AG10803 (cell line): ENCODE data around the gene MRPS30.
"Not testable (repeated sequence)": the region's sequence is repeated elsewhere in the genome, so short reads cannot be mapped to it uniquely, and the experiment has no call there.

ENCODE experiments used
- DNase-seq: peaks from one replicate; pipeline ENCODE4 v3.0.0; 2010; ENCODE audit warnings: low read depth
- H3K4me3 ChIP-seq: 2 replicates; pipeline ENCODE4 v1.5.1; 2011; ENCODE audit warnings: mild to moderate bottlenecking, low read length, control low read depth
- CTCF ChIP-seq: conservative IDR thresholded peaks from 2 replicates; pipeline ENCODE4 v1.5.1; 2011; ENCODE audit warnings: mild to moderate bottlenecking, low read length, control low read depth, inconsistent platforms

MRPS30 gene

GRCh38 chr5:44806608-44807007 lies 2.1 kb upstream of the MRPS30 start:
- no peak for DNase-seq
- TF ChIP-seq CTCF, result no peak
- no peak overlapping the region for H3K4me3 ChIP-seq

- no peak for TF ChIP-seq CTCF
- no peak overlapping the region for H3K4me3 ChIP-seq
- DNase-seq, result no peak
Observed at GRCh38 chr5:44807269-44807668, 1.5 kb upstream of the MRPS30 start.

- TF ChIP-seq CTCF, result no peak
- peak; percentile 51 for DNase-seq
- peak overlapping the region; percentile 85 for H3K4me3 ChIP-seq
Observed at GRCh38 chr5:44809215-44809955, 638 bp downstream of the MRPS30 start.

GRCh38 chr5:44809956-44810420 lies 1.2 kb downstream of the MRPS30 start:
- DNase-seq, result no peak
- H3K4me3 ChIP-seq, result peak overlapping the region; percentile 85
- TF ChIP-seq CTCF, result no peak

DNA sequence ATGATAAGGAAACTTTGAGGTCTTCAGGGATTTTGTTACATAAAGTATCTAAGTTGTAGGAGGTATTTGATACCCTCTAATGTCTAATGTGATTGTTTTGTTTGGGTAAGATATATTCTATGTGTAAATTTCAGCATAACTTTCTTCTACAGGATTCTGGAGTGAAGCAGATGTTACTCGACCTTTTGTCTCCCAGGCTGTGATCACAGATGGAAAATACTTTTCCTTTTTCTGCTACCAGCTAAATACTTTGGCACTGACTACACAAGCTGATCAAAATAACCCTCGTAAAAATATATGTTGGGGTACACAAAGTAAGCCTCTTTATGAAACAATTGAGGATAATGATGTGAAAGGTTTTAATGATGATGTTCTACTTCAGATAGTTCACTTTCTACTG lies 6.0 kb downstream of the MRPS30 start:
- no peak for TF ChIP-seq CTCF
- no peak overlapping the region for H3K4me3 ChIP-seq
- no peak for DNase-seq

DNA sequence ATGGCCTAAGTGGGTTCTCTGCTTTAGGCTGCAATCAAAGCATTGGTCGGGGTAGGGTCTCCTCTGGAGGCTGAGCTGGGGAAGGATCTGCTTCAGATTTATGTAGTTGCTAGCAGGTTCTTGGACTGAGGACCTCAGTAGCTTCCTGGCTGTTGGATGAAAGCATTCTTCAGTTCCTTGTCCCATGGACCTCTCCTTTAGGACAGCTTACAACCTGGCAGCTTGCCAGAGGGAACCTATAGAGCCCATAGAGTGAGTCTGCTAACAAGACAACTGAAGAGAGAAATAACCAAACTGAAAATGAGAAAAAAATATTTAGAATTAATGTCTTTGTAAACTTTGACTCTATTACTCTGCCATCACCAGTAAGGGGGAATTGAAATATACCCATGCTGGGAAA lies 12.4 kb downstream of the MRPS30 start:
- no peak for TF ChIP-seq CTCF
- DNase-seq, result no peak
- H3K4me3 ChIP-seq, result no peak overlapping the region

DNA sequence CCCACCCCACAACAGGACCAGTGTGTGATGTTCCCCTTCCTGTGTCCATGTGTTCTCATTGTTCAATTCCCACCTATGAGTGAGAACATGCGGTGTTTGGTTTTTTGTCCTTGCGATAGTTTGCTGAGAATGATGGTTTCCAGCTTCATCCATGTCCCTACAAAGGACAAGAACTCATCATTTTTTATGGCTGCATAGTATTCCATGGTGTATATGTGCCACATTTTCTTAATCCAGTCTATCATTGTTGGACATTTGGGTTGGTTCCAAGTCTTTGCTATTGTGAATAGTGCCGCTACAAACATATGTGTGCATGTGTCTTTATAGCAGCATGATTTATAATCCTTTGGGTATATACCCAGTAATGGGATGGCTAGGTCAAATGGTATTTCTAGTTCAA lies 15.9 kb downstream of the MRPS30 start:
- H3K4me3 ChIP-seq, DNase-seq: not testable (repeated sequence)
